Central memory CD8-positive, alpha-beta T cell (primary cell): ENCODE results near the gene LRGUK.

Experiments used
- ATAC-seq: fragments of 150-1000 bp; cut with Tn5 transposase; replicated peaks from 2 replicates; pipeline ENCODE4 v1.10.0; 2022; ENCODE audit warnings: mild to moderate bottlenecking, moderate FRiP score, moderate number of reproducible peaks; ENCODE audit not compliant: poor library complexity, severe bottlenecking; ENCODE audit errors: extremely low read depth
- DNase-seq, 2 donors: peaks; one replicate each; pipeline ENCODE4 v3.0.0; 2021; ENCODE audit warnings: low spot score in 2 of 2
- H3K27ac Mint-ChIP-seq: one replicate; pipeline ENCODE4 v1.8.0; 2022; ENCODE audit warnings: low read depth, mild to moderate bottlenecking, moderate library complexity, mixed read lengths
- H3K27me3 Mint-ChIP-seq: one replicate; pipeline ENCODE4 v1.8.0; 2022; ENCODE audit warnings: mixed read lengths
- H3K36me3 Mint-ChIP-seq: one replicate; pipeline ENCODE4 v1.8.0; 2022; ENCODE audit warnings: mild to moderate bottlenecking, moderate library complexity, mixed read lengths; ENCODE audit not compliant: insufficient read depth
- H3K4me1 Mint-ChIP-seq: one replicate; pipeline ENCODE4 v1.8.0; 2022; ENCODE audit warnings: mixed read lengths
- H3K4me3 Mint-ChIP-seq: one replicate; pipeline ENCODE4 v1.8.0; 2022; ENCODE audit warnings: mild to moderate bottlenecking, moderate library complexity, mixed read lengths
- H3K9me3 Mint-ChIP-seq: one replicate; pipeline ENCODE4 v1.8.0; 2022; ENCODE audit warnings: mixed read lengths

The LRGUK gene

GRCh38 chr7:134104166-134104565, 23.0 kb upstream of the LRGUK start:
- ATAC-seq (no peak), DNase-seq (no peak)
- Mint-ChIP-seq H3K36me3 (no peaks in the 10 kb centered on the region), H3K4me3 (no peak overlapping the region), H3K27ac (no peak overlapping the region), H3K27me3 (no peaks in the 10 kb centered on the region), H3K9me3 (no peaks in the 10 kb centered on the region), H3K4me1 (no peaks in the 10 kb centered on the region)

- H3K27me3 Mint-ChIP-seq = no peaks in the 10 kb centered on the region
- no peaks in the 10 kb centered on the region for H3K4me1 Mint-ChIP-seq
- no peak overlapping the region for H3K27ac Mint-ChIP-seq
- no peak for ATAC-seq
- H3K9me3 Mint-ChIP-seq = no peaks in the 10 kb centered on the region
- H3K4me3 Mint-ChIP-seq = no peak overlapping the region
- H3K36me3 Mint-ChIP-seq = no peaks in the 10 kb centered on the region
- no peak for DNase-seq
These were observed 21.3 kb upstream of the LRGUK start for GRCh38 chr7:134105841-134106240.

GRCh38 chr7:134108802-134109201, 18.3 kb upstream of the LRGUK start:
- no peaks in the 10 kb centered on the region for H3K4me1 Mint-ChIP-seq
- ATAC-seq = no peak
- no peak overlapping the region for H3K27ac Mint-ChIP-seq
- no peaks in the 10 kb centered on the region for H3K27me3 Mint-ChIP-seq
- DNase-seq = no peak
- H3K36me3 Mint-ChIP-seq = no peaks in the 10 kb centered on the region
- no peaks in the 10 kb centered on the region for H3K9me3 Mint-ChIP-seq
- H3K4me3 Mint-ChIP-seq = no peak overlapping the region

- H3K4me1 Mint-ChIP-seq = no peaks in the 10 kb centered on the region
- H3K4me3 Mint-ChIP-seq = no peak overlapping the region
- no peak overlapping the region for H3K27ac Mint-ChIP-seq
- no peak for DNase-seq
- H3K36me3 Mint-ChIP-seq = no peaks in the 10 kb centered on the region
- peaks cover 19% of the 10 kb centered on the region for H3K27me3 Mint-ChIP-seq
- no peak for ATAC-seq
- H3K9me3 Mint-ChIP-seq = peaks cover 4% of the 10 kb centered on the region
These were observed 13.5 kb upstream of the LRGUK start for GRCh38 chr7:134113655-134114054.

- DNase-seq (no peak), ATAC-seq (no peak)
- Mint-ChIP-seq H3K27ac (no peak overlapping the region), H3K9me3 (peaks cover 4% of the 10 kb centered on the region), H3K4me1 (no peaks in the 10 kb centered on the region), H3K27me3 (peaks cover 19% of the 10 kb centered on the region), H3K36me3 (no peaks in the 10 kb centered on the region), H3K4me3 (no peak overlapping the region)
These were observed 12.1 kb upstream of the LRGUK start for GRCh38 chr7:134114992-134115391.

- no peak overlapping the region for H3K27ac Mint-ChIP-seq
- H3K36me3 Mint-ChIP-seq = peaks cover 2% of the 10 kb centered on the region
- no peaks in the 10 kb centered on the region for H3K9me3 Mint-ChIP-seq
- peaks cover 19% of the 10 kb centered on the region for H3K27me3 Mint-ChIP-seq
- DNase-seq = no peak
- no peaks in the 10 kb centered on the region for H3K4me1 Mint-ChIP-seq
- ATAC-seq = no peak
- no peak overlapping the region for H3K4me3 Mint-ChIP-seq
These were observed 6.7 kb upstream of the LRGUK start for GRCh38 chr7:134120405-134120804.

- peaks cover under 1% of the 10 kb centered on the region for H3K4me1 Mint-ChIP-seq
- H3K9me3 Mint-ChIP-seq = no peaks in the 10 kb centered on the region
- ATAC-seq (no peak), DNase-seq (no peak)
- H3K36me3 Mint-ChIP-seq = peaks cover 2% of the 10 kb centered on the region
- no peak overlapping the region for H3K4me3 Mint-ChIP-seq
- H3K27ac Mint-ChIP-seq = no peak overlapping the region
- H3K27me3 Mint-ChIP-seq = peaks cover 12% of the 10 kb centered on the region
These were observed 5.5 kb upstream of the LRGUK start for GRCh38 chr7:134121632-134122139.

GRCh38 chr7:134122980-134123379, 4.2 kb upstream of the LRGUK start:
- Mint-ChIP-seq H3K27ac (no peak overlapping the region), H3K4me1 (peaks cover 11% of the 10 kb centered on the region), H3K27me3 (peaks cover 8% of the 10 kb centered on the region), H3K36me3 (peaks cover 2% of the 10 kb centered on the region), H3K4me3 (no peak overlapping the region), H3K9me3 (no peaks in the 10 kb centered on the region)
- DNase-seq (no peak), ATAC-seq (no peak)

GRCh38 chr7:134126146-134126545, 994 bp upstream of the LRGUK start:
- Mint-ChIP-seq H3K27me3 (peaks cover 14% of the 10 kb centered on the region), H3K36me3 (peaks cover 2% of the 10 kb centered on the region), H3K4me1 (peaks cover 11% of the 10 kb centered on the region), H3K27ac (no peak overlapping the region), H3K9me3 (no peaks in the 10 kb centered on the region), H3K4me3 (no peak overlapping the region)
- no peak for DNase-seq
- no peak for ATAC-seq

GRCh38 chr7:134126596-134126965, 559 bp upstream of the LRGUK start:
- Mint-ChIP-seq H3K4me1 (peaks cover 11% of the 10 kb centered on the region), H3K4me3 (peak overlapping the region; percentile 73), H3K27me3 (peaks cover 19% of the 10 kb centered on the region), H3K9me3 (no peaks in the 10 kb centered on the region), H3K27ac (peak overlapping the region; percentile 58), H3K36me3 (no peaks in the 10 kb centered on the region)
- no peak for ATAC-seq
- DNase-seq = no peak

GRCh38 chr7:134128829-134129228, 1.7 kb downstream of the LRGUK start:
- ATAC-seq (no peak), DNase-seq (no peak)
- Mint-ChIP-seq H3K4me1 (peaks cover 11% of the 10 kb centered on the region), H3K27ac (no peak overlapping the region), H3K36me3 (no peaks in the 10 kb centered on the region), H3K4me3 (no peak overlapping the region), H3K9me3 (no peaks in the 10 kb centered on the region), H3K27me3 (peaks cover 41% of the 10 kb centered on the region)

GRCh38 chr7:134129856-134130523, 2.9 kb downstream of the LRGUK start:
- peaks cover 51% of the 10 kb centered on the region for H3K27me3 Mint-ChIP-seq
- no peak overlapping the region for H3K27ac Mint-ChIP-seq
- peaks cover 11% of the 10 kb centered on the region for H3K4me1 Mint-ChIP-seq
- DNase-seq (no peak), ATAC-seq (no peak)
- H3K9me3 Mint-ChIP-seq = no peaks in the 10 kb centered on the region
- H3K4me3 Mint-ChIP-seq = no peak overlapping the region
- no peaks in the 10 kb centered on the region for H3K36me3 Mint-ChIP-seq

GRCh38 chr7:134134004-134134403, 6.9 kb downstream of the LRGUK start:
- DNase-seq (no peak), ATAC-seq (no peak)
- Mint-ChIP-seq H3K4me1 (no peaks in the 10 kb centered on the region), H3K9me3 (no peaks in the 10 kb centered on the region), H3K27ac (no peak overlapping the region), H3K27me3 (peaks cover 40% of the 10 kb centered on the region), H3K36me3 (no peaks in the 10 kb centered on the region), H3K4me3 (no peak overlapping the region)
